Urothelium cell line (cell line): ENCODE data around the gene KIAA0319L.
"Not testable (repeated sequence)": the region's sequence is repeated elsewhere in the genome, so short reads cannot be mapped to it uniquely, and the experiment has no call there.

Experiments
- DNase-seq: peaks from one replicate; pipeline ENCODE4 v3.0.0; 2011; ENCODE audit warnings: low spot score, mixed read lengths
- FAIRE-seq: peaks from 2 replicates; lab custom pipeline; 2011; peaks lifted over from hg19 to GRCh38; lab: Jason Lieb, UNC

The KIAA0319L gene

DNA sequence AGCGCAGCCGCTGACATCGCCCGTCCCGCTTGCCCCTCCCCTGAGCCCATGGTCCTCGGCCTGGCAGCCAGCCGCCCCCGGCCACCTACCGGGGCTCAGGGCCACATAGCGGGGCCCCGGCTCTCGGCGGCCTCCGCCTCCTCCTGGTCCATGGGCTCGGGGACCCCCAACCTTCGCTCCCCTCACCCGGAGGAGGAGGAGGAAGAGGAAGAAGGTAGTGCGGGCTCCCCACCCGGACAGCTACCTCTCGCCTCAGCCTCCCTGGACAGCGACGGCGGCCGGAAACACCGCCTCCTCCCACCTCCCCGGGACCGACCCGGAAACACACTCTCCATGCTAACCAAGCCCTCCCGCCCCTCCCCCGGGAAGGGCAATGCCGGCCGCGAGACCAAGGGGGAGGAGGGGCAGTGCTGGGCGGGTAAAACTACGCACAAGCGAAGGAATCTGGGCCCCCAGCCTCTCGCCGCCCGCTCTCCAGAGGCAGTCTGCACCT, at the start of gene KIAA0319L:
KIAA0319L (minus strand) TSS at position 286 of the 493 bp plus-strand sequence. CDS start 2,912 bp downstream, outside the sequence.
- FAIRE-seq (no peak), DNase-seq (peak; percentile 93)

DNA sequence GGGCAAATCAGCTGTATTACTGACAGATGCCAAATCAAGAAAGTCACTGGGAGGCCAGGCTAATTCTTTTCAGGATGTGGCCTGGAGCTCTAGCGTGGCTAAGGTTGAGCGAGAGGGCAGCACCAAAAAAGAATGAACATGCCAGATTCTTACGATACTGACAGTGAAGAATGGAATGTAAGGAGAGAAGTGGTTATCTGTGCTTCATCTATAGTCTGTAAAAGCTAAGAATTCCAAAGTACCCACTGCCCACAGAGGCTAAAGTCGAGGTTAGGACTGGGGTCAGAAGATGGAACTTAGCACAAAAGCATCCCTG, 48.6 kb upstream of the KIAA0319L start:
- DNase-seq (no peak), FAIRE-seq (no peak)

DNA sequence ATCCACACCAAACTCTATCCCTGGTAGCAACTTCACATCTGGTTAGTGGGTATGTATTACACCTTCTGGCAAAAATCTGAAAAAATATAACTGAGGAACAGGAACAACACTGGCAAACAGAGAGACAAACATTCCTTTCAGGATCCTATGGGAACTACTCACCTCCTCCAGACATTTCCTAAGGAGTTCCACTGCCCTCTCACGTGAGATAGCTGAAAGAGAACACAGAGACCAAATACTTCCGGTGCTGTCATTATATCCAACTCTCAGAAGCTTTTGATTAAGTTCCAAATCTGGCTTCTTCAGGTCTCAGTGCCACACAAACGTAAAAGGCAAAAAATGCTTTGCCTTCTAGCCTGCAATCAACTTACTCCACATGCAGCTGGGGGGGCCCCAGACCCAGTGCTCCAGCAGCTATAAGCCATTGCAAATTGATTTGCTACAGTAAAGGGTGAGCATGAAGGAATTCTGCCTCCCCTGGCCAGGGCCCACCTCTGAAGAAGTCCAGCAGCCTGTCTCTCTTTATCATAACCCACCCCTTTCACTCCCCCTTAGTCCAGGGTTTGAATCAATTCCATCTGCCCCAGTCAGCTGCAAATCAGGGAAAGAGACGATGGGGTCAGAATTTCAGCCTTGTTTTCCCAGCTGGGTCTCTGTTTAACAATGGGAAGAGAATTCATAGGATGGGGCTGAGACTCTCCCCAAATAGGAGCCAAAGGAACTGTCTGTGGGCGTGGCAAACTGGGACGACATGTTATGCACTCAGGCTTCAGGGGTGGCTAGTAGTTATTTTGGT, 48.1 kb upstream of the KIAA0319L start:
- FAIRE-seq (no peak), DNase-seq (no peak)

DNA sequence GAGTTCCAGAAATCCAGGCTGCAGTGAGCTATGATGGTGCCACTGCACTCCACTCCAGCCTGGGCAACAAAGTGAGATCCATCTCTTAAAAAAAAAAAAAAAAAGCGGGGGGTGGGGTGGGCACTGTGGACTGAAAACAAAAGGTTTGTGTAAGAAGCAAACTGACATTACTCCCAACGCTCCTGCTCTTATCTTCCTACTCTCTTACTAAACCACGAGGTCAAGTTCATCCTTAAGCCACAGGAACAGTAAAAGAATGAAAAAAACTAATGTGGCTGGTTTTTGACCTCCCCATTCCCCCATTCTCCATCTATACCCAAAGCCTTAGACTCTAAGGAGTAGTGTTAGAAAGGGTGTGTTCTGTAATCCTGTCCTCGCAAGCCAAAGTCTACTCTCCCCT, 46.7 kb upstream of the KIAA0319L start:
- DNase-seq = no peak

GRCh38 chr1:35603468-35603867, 46.3 kb upstream of the KIAA0319L start:
- FAIRE-seq (no peak), DNase-seq (no peak)

More for the DNA sequence above, 46.7 kb upstream of the KIAA0319L start:
- no peak for FAIRE-seq

DNA sequence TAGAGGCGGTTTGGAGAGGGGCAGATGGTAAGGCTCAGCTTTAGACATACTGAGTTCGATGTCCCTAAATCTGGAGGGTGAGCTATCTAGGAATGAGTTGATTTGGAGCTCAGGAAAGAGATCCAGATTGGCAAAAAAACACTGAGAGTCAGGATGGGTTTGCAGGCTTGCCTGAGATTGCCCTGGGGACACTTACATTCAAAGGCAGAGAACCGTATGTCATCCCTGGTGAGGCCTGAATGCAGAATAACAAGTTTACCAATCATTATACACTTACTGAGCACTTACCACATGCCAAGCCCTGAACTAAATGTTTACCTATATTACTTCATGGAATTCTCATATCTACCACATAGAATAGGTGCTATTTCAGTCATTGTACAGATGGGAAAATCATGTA, 43.4 kb upstream of the KIAA0319L start:
- DNase-seq (no peak), FAIRE-seq (no peak)

- no peak for DNase-seq
- no peak for FAIRE-seq
Observed at GRCh38 chr1:35599411-35599810, 42.2 kb upstream of the KIAA0319L start.

DNA sequence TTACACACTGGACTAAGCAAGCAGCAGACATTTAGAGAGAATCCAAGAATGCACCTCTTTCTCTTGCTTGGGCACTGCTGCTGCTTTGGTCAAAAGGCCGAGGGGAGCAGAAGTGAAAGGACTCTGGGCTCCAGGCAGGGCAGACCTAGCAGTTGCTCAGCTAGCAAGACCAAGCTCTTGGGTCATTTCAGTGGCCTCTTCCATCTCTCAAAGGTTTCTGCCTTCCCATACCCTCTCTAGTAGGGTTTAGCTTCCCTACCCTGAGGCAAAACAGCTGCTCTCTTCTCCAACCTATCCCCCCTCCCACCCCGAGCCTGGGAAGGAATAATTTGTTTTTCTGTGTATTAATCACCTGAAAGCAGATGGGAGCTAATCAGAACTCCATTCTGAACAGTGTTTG, 41.7 kb upstream of the KIAA0319L start:
- DNase-seq = no peak
- no peak for FAIRE-seq

GRCh38 chr1:35597870-35598269, 40.7 kb upstream of the KIAA0319L start:
- DNase-seq (no peak), FAIRE-seq (no peak)

DNA sequence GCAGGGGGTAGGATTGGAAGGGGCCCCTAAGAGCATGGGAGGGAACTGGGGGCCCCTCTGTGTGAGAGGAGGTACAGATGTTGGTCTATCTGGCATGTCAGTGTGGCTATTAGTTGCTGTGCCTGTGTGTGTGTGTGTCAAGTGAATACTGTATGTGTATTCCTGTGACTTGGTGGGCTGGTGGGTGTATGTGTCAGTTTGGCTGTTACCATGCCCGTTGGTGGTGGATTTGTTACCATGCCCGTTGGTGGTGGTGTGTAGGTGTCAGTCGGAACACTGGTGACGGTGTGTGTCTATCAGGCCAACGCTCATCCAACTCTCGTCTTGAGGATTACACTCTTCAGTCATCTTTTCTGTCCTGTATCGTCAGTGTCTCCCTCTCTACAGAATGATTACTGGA, 38.5 kb upstream of the KIAA0319L start:
- DNase-seq (no peak), FAIRE-seq (no peak)

DNA sequence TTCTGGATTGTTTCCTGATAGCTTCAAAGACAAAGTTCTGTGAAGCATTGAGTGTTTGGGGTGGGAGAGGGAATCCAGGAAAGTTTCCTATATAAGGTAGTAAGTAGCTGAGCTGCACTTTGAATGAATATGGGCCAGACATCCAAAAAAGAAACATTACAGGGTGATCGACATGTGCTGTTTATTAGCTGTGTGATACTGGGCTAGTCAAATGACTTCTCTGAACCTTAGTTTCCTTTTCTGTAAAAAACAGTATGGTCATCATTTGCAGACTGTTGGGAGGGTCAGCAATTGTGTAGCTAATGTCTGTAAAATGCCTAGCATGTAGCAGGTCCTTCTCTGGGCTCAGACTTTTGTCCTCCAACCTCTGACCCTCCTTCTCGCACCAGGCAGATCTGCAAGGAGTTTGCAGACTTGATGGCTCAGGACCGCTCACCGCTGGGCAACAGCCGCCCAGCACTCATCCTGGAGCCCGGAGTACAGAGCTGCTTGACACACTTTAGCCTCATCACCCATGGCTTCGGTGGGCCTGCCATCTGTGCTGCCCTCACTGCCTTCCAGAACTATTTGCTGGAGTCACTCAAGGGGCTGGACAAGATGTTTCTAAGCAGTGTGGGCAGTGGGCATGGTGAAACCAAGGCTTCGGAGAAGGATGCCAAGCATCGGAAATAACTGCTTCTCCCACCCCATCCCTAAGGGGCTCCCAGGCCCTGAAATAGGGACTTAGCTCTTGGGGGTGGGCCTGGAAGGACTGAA, 37.0 kb upstream of the KIAA0319L start:
- FAIRE-seq = no peak

GRCh38 chr1:35592991-35593769, 36.0 kb upstream of the KIAA0319L start:
- FAIRE-seq = no peak
- DNase-seq = no peak

More for the DNA sequence above, 37.0 kb upstream of the KIAA0319L start:
- no peak for DNase-seq

DNA sequence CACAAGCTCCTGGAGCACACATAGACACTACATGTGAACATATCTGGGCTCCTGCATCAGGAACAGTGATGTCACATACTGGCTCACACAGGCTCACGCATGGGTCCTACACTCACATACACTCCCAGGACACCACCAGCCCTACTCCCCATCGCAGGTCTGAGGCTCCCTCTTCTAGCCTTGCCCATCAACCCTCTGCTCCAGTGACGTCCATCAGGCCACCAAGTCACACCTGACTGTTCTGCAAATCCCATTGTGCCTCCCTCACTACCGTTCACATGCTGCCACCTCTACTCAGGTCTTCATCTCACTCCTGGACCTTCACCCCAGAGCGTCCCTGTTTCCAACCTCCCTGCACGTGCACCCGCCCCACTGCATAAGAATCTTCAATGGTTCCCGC, 34.0 kb upstream of the KIAA0319L start:
- DNase-seq (no peak), FAIRE-seq (no peak)

DNA sequence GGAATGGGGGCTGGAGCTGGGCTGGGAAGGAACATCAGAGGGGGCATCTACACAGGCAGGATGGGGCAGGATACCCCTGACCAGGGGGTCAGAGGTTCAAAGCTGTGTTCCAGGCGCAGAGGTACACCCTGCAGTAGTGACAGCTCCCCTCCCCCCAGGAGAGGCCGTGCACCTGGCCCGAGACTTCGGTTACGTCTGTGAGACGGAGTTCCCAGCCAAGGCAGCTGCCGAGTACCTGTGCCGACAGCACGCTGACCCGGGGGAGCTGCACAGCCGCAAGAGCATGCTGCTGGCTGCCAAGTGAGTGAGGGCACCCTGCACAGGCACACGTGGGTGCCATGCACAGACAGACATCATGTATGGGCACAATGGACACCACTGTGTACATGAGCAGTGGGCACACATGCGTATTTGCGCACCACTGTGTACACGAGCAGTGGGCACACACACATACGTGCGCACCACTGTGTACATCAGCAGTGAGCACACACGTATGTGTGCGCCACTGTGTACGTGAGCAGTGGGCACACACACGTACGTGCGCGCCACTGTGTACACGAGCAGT, 33.4 kb upstream of the KIAA0319L start:
- DNase-seq (no peak), FAIRE-seq (peak; percentile 94)

GRCh38 chr1:35589516-35590427, 32.6 kb upstream of the KIAA0319L start:
- DNase-seq = no peak
- FAIRE-seq = peak; percentile 81

DNA sequence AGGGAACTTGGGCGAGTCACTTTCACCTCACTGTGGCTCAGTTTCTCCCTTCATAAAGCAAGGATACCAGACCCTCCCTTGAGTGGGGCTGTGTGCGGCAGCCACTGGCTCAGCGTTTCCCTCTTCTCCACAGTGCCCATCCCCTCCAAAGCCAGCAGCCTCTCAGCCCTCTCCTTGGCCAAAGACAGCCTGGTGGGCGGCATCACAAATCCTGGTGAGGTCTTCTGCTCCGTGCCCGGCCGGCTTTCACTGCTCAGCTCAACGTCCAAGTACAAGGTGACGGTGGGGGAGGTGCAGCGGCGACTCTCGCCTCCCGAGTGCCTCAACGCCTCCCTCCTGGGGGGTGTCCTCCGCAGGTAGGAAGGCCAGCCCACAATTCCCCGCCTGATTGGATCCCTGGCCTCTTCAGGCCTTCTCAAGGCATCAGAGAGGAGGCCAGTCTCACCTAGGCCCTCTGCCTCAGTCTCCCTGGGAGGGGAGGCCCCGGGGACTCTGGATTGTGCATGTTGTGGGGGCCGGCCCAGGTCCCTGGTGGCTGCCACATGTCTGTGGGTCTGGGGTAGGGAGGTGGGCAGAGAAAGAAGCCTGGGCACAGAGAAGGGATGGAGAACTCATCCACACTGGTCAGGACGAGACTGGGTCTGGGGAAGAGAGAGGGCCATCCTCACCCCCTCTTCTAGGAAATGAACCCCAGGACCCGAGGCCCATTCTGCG, 31.2 kb upstream of the KIAA0319L start:
- FAIRE-seq (no peak), DNase-seq (no peak)

DNA sequence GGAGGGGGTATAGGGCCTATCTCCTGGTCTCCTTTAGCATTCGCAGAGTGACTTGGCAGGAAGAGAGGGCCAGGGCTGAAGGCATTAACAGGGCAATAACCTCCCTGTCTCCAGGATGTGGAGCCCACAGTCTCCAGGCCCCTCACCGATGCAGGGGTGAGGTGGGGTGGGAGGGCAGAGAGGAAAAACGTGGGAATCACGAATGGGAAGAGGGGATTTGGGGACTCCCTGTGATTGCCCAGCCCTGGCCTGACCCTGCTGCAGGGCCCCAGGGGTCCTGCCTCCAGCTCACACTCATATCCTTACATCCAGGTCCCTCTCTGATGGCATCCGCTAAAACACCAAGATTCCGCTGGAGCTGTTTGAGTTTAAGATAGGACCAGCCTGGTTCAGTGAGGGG, 30.5 kb upstream of the KIAA0319L start:
- DNase-seq (no peak), FAIRE-seq (no peak)

- FAIRE-seq = no peak
- DNase-seq = no peak
Observed at GRCh38 chr1:35586808-35587207, 29.6 kb upstream of the KIAA0319L start.

DNA sequence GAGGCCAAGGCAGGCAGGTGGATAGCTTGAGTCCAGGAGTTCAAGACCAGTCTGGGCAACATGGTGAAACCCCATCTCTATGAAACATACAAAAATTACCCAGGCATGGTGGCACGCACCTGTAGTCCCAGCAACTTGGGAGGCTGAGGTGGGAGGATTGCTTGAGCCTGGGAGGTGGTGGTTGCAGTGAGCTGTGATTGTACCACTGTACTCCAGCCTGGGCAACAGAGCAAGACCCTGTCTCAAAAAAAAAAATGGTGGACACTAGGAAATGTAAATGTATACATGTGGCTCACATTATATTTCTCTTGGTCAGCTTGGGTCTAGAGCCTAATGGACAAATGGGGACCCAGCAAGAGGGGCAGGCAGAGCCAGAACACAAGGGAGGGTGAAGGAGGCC, 28.6 kb upstream of the KIAA0319L start:
- not testable (repeated sequence) for DNase-seq, FAIRE-seq
